ENCODE data around the gene CPA4. TPM values are rescaled to one million over a fixed set of nuclear protein-coding genes. Genes with fewer than 3 reads are reported as not detected.

Gene CPA4
- total and polyA plus RNA-seq, 4 donors = 0.55 to 2.3 (median 1.2) TPM

DNA sequence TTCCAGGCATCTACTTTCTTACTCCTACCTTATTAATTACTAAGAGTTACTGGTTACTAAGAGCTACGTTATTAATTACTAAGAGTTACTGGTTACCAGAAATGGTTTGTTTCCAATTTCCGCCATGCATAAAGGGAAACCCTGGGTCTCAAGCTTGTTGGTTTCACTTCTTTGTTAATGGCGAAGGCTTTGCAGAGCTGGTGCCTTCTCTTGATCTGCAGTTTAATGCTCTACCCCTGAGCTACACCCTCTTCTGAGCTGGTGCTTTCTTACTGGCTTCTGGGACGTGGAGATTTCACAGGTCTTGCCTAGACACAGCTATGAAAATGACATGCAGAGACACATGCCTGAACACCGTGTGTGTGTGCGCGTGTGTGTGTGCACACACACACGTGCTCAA lies 560 bp downstream of the CPA4 start:
- H3K36me3 ChIP-seq (ENCODE audit: control insufficient read depth in 4 of 4, insufficient read depth in 4 of 4, low read length in 4 of 4) = no peaks in the 10 kb centered on the region
- DNase-seq = no peak
- TF ChIP-seq, protein P1, sequence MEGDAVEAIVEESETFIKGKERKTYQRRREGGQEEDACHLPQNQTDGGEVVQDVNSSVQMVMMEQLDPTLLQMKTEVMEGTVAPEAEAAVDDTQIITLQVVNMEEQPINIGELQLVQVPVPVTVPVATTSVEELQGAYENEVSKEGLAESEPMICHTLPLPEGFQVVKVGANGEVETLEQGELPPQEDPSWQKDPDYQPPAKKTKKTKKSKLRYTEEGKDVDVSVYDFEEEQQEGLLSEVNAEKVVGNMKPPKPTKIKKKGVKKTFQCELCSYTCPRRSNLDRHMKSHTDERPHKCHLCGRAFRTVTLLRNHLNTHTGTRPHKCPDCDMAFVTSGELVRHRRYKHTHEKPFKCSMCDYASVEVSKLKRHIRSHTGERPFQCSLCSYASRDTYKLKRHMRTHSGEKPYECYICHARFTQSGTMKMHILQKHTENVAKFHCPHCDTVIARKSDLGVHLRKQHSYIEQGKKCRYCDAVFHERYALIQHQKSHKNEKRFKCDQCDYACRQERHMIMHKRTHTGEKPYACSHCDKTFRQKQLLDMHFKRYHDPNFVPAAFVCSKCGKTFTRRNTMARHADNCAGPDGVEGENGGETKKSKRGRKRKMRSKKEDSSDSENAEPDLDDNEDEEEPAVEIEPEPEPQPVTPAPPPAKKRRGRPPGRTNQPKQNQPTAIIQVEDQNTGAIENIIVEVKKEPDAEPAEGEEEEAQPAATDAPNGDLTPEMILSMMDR (IDR thresholded peaks at IDR 0.05; ENCODE audit: control extremely low read depth, extremely low read depth) = no peak
- no peaks in the 10 kb centered on the region for H3K4me1 ChIP-seq (ENCODE audit: control insufficient read depth in 5 of 5, insufficient read depth in 5 of 5, low read length in 5 of 5)
- no peaks in the 10 kb centered on the region for H3K9me3 ChIP-seq (ENCODE audit: control insufficient read depth in 4 of 4, insufficient read depth in 3 of 4, low read length in 3 of 4)
- no peak overlapping the region for H3K27ac ChIP-seq (ENCODE audit: low read depth in 1 of 2, low read length in 1 of 2)
- H3K4me3 ChIP-seq = no peak overlapping the region
- no peaks in the 10 kb centered on the region for H3K27me3 ChIP-seq (ENCODE audit: control insufficient read depth in 3 of 3, insufficient read depth in 3 of 3, low read length in 2 of 3)
- 78 to 88% methylated on average over 8 of the region's 8 CpGs for WGBS, 2 donors
- H3K9ac ChIP-seq (ENCODE audit: insufficient read depth in 1 of 2, low read length in 2 of 2) = no peak overlapping the region
- no peak for ATAC-seq (ENCODE audit: insufficient read depth, low FRiP score)

DNA sequence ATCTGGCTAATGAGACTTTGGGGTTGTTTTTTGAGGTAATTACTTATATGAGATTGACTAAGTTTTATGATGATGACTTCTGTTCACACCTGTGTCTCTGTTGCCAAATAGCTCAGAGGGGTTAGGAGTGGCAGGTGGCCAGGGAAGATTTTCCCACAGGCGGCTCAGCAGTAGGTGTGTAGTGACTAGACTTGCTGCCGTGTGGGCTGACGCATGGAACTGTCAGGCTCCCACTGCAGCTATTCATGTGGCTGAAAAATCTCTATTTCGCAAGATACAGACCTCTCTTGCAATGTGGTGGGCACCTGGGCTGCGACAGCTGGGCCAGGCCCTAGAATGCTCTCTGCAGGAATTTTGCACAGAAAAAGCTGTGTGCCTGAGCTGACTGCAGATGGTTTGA lies 1.4 kb downstream of the CPA4 start:
- no peak for DNase-seq
- no peak overlapping the region for H3K27ac ChIP-seq (ENCODE audit: low read depth in 1 of 2, low read length in 1 of 2)
- WGBS, 2 donors = 61 to 75% methylated on average over 5 of the region's 5 CpGs
- H3K4me3 ChIP-seq = no peak overlapping the region
- TF ChIP-seq, protein P1 (IDR thresholded peaks at IDR 0.05; ENCODE audit: control extremely low read depth, extremely low read depth) = no peak
- H3K9ac ChIP-seq (ENCODE audit: insufficient read depth in 1 of 2, low read length in 2 of 2) = no peak overlapping the region
- no peaks in the 10 kb centered on the region for H3K9me3 ChIP-seq (ENCODE audit: control insufficient read depth in 4 of 4, insufficient read depth in 3 of 4, low read length in 3 of 4)
- no peaks in the 10 kb centered on the region for H3K27me3 ChIP-seq (ENCODE audit: control insufficient read depth in 3 of 3, insufficient read depth in 3 of 3, low read length in 2 of 3)
- H3K4me1 ChIP-seq (ENCODE audit: control insufficient read depth in 5 of 5, insufficient read depth in 5 of 5, low read length in 5 of 5) = no peaks in the 10 kb centered on the region
- H3K36me3 ChIP-seq (ENCODE audit: control insufficient read depth in 4 of 4, insufficient read depth in 4 of 4, low read length in 4 of 4) = no peaks in the 10 kb centered on the region
- ATAC-seq (ENCODE audit: insufficient read depth, low FRiP score) = no peak

DNA sequence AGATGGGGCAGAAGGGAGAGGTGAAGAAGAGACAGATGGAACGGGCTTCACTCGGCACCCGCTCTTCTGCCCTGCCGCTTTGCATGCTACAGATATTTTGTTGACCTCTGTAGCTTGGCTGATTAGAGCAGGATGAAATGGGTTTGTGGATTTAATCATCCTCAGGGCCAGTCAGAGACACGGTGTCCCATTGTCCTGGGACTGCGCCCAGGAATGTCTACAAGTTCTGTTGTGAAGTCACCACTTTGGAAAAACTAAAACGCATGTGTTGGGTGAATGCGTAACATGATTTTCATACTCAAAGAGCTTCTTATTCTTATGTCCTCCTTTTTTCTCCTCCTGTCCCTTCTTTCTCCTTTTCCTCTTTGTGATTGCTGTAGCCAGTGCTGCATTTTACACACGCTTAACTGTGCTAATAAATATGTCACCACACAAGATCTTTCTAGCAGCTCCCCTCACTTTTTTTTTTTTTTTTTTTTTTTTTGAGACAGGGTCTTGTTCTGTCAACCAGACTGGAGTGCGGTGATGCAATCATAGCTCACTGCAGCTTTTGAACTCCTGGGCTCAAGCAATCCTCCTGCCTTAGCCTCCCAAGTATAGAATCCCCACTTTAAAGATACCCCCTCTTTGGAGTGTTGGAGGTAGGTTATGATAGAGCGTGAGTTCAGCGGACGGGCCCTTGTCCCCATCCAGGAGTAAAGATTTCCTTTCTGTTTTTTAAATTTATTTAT lies 3.4 kb downstream of the CPA4 start:
- Histone ChIP-seq H3K27me3 (ENCODE audit: control insufficient read depth in 3 of 3, insufficient read depth in 3 of 3, low read length in 2 of 3) (no peaks in the 10 kb centered on the region), H3K4me1 (ENCODE audit: control insufficient read depth in 5 of 5, insufficient read depth in 5 of 5, low read length in 5 of 5) (no peaks in the 10 kb centered on the region), H3K36me3 (ENCODE audit: control insufficient read depth in 4 of 4, insufficient read depth in 4 of 4, low read length in 4 of 4) (no peaks in the 10 kb centered on the region), H3K4me3 (no peak overlapping the region), H3K27ac (ENCODE audit: low read depth in 1 of 2, low read length in 1 of 2) (no peak overlapping the region), H3K9ac (ENCODE audit: insufficient read depth in 1 of 2, low read length in 2 of 2) (no peak overlapping the region), H3K9me3 (ENCODE audit: control insufficient read depth in 4 of 4, insufficient read depth in 3 of 4, low read length in 3 of 4) (no peaks in the 10 kb centered on the region)
- DNase-seq = no peak
- TF ChIP-seq, protein P1 (IDR thresholded peaks at IDR 0.05; ENCODE audit: control extremely low read depth, extremely low read depth) = no peak
- 92 to 96% methylated on average over 13 of the region's 13 CpGs for WGBS, 2 donors
- ATAC-seq (ENCODE audit: insufficient read depth, low FRiP score) = no peak
